Measurements from ENCODE around the gene KRTAP9-4. TPM values are rescaled to one million over a fixed set of nuclear protein-coding genes. Genes with fewer than 3 reads are reported as not detected.

KRTAP9-4 gene
- total and polyA plus RNA-seq, 3 experiments from 2014 or later: not detected

- H3K27me3 Mint-ChIP-seq: peaks cover 8 to 17% of the 10 kb centered on the region in 2 donors
- peaks cover 12 to 17% (median 13%) of the 10 kb centered on the region in 3 donors for H3K4me1 Mint-ChIP-seq
- Histone ChIP-seq H3K36me3 (ENCODE audit: insufficient read depth, low read length) (no peaks in the 10 kb centered on the region), H3K4me1 (ENCODE audit: insufficient read depth, low read length) (no peaks in the 10 kb centered on the region), H3K27ac (ENCODE audit: low read depth, low read length) (no peak overlapping the region), H3K4me3 (ENCODE audit: low read length) (no peak overlapping the region), H3K27me3 (ENCODE audit: insufficient read depth, low read length, poor library complexity, severe bottlenecking) (no peaks in the 10 kb centered on the region), H3K9me3 (ENCODE audit: low read length) (no peaks in the 10 kb centered on the region)
- no peaks in the 10 kb centered on the region for H3K9me3 Mint-ChIP-seq
- DNase-seq: no peak
- ChIA-PET POLR2A (no interaction called here), CTCF (no interaction called here)
- peak overlapping the region in 1 of 7 donors; percentile 51 for H3K4me3 Mint-ChIP-seq
- H3K36me3 Mint-ChIP-seq: peaks cover 0 to 8% (median 0%) of the 10 kb centered on the region in 3 donors
- peak overlapping the region in 1 of 8 donors; percentile 85 for H3K27ac Mint-ChIP-seq
These were observed 49.1 kb downstream of the KRTAP9-4 start for GRCh38 chr17:41298458-41299135.

Other genes with a start within 250 kb of the KRTAP9-4 start
Only the 30 nearest of the 41 such genes appear.
- gene KRTAP2-3, start 189.6 kb upstream of the KRTAP9-4 start, total RNA-seq: not detected
- not detected for gene KRTAP2-3, start 189.6 kb upstream of the KRTAP9-4 start, polyA plus RNA-seq
- not detected for gene KRTAP2-4, start 183.8 kb upstream of the KRTAP9-4 start, total RNA-seq
- gene KRTAP2-4, start 183.8 kb upstream of the KRTAP9-4 start, polyA plus RNA-seq: not detected
- not detected for gene KRTAP4-7, start 165.5 kb upstream of the KRTAP9-4 start, total RNA-seq
- not detected for gene KRTAP4-7, start 165.5 kb upstream of the KRTAP9-4 start, polyA plus RNA-seq
- gene KRTAP4-8, start 151.5 kb upstream of the KRTAP9-4 start, total RNA-seq: not detected
- gene KRTAP4-8, start 151.5 kb upstream of the KRTAP9-4 start, polyA plus RNA-seq: not detected
- gene KRTAP4-16, start 147.5 kb upstream of the KRTAP9-4 start, total RNA-seq: not detected
- gene KRTAP4-16, start 147.5 kb upstream of the KRTAP9-4 start, polyA plus RNA-seq: not detected
- gene KRTAP4-9, start 144.3 kb upstream of the KRTAP9-4 start, total RNA-seq: not detected
- not detected for gene KRTAP4-9, start 144.3 kb upstream of the KRTAP9-4 start, polyA plus RNA-seq
- gene KRTAP4-11, start 131.3 kb upstream of the KRTAP9-4 start, total RNA-seq: not detected
- gene KRTAP4-11, start 131.3 kb upstream of the KRTAP9-4 start, polyA plus RNA-seq: not detected
- not detected for gene KRTAP4-12, start 125.5 kb upstream of the KRTAP9-4 start, total RNA-seq
- not detected for gene KRTAP4-12, start 125.5 kb upstream of the KRTAP9-4 start, polyA plus RNA-seq
- not detected for gene KRTAP4-6, start 109.1 kb upstream of the KRTAP9-4 start, total RNA-seq
- 0.35 TPM for gene KRTAP4-6, start 109.1 kb upstream of the KRTAP9-4 start, polyA plus RNA-seq
- not detected for gene KRTAP4-5, start 99.9 kb upstream of the KRTAP9-4 start, total RNA-seq
- not detected for gene KRTAP4-5, start 99.9 kb upstream of the KRTAP9-4 start, polyA plus RNA-seq
- gene KRTAP4-4, start 88.9 kb upstream of the KRTAP9-4 start, total RNA-seq: not detected
- gene KRTAP4-4, start 88.9 kb upstream of the KRTAP9-4 start, polyA plus RNA-seq: not detected
- gene KRTAP4-3, start 81.5 kb upstream of the KRTAP9-4 start, total RNA-seq: not detected
- not detected for gene KRTAP4-3, start 81.5 kb upstream of the KRTAP9-4 start, polyA plus RNA-seq
- not detected for gene KRTAP4-2, start 71.5 kb upstream of the KRTAP9-4 start, total RNA-seq
- not detected for gene KRTAP4-2, start 71.5 kb upstream of the KRTAP9-4 start, polyA plus RNA-seq
- not detected for gene KRTAP4-1, start 64.8 kb upstream of the KRTAP9-4 start, total RNA-seq
- gene KRTAP4-1, start 64.8 kb upstream of the KRTAP9-4 start, polyA plus RNA-seq: not detected
- not detected for gene KRTAP9-1, start 59.8 kb upstream of the KRTAP9-4 start, total RNA-seq
- not detected for gene KRTAP9-1, start 59.8 kb upstream of the KRTAP9-4 start, polyA plus RNA-seq
- gene KRTAP9-2, start 23.0 kb upstream of the KRTAP9-4 start, total RNA-seq: not detected
- gene KRTAP9-2, start 23.0 kb upstream of the KRTAP9-4 start, polyA plus RNA-seq: not detected
- not detected for gene KRTAP9-3, start 17.2 kb upstream of the KRTAP9-4 start, total RNA-seq
- gene KRTAP9-3, start 17.2 kb upstream of the KRTAP9-4 start, polyA plus RNA-seq: not detected
- not detected for gene KRTAP9-8, start 11.7 kb upstream of the KRTAP9-4 start, total RNA-seq
- not detected for gene KRTAP9-8, start 11.7 kb upstream of the KRTAP9-4 start, polyA plus RNA-seq
- not detected for gene KRTAP9-9, start 5.7 kb downstream of the KRTAP9-4 start, total RNA-seq
- not detected for gene KRTAP9-9, start 5.7 kb downstream of the KRTAP9-4 start, polyA plus RNA-seq
- not detected for gene KRTAP9-6, start 15.7 kb downstream of the KRTAP9-4 start, total RNA-seq
- not detected for gene KRTAP9-6, start 15.7 kb downstream of the KRTAP9-4 start, polyA plus RNA-seq
- gene KRTAP9-7, start 26.0 kb downstream of the KRTAP9-4 start, total RNA-seq: not detected
- gene KRTAP9-7, start 26.0 kb downstream of the KRTAP9-4 start, polyA plus RNA-seq: not detected
- not detected for gene KRTAP29-1, start 53.2 kb downstream of the KRTAP9-4 start, total RNA-seq
- gene KRTAP29-1, start 53.2 kb downstream of the KRTAP9-4 start, polyA plus RNA-seq: 0.22 TPM
- not detected for gene KRTAP16-1, start 59.6 kb downstream of the KRTAP9-4 start, total RNA-seq
- 0.58 TPM for gene KRTAP16-1, start 59.6 kb downstream of the KRTAP9-4 start, polyA plus RNA-seq
- not detected for gene KRTAP17-1, start 66.0 kb downstream of the KRTAP9-4 start, total RNA-seq
- not detected for gene KRTAP17-1, start 66.0 kb downstream of the KRTAP9-4 start, polyA plus RNA-seq
- not detected for gene KRT33A, start 101.1 kb downstream of the KRTAP9-4 start, total RNA-seq
- gene KRT33A, start 101.1 kb downstream of the KRTAP9-4 start, polyA plus RNA-seq: not detected
- not detected for gene KRT33B, start 120.1 kb downstream of the KRTAP9-4 start, total RNA-seq
- not detected for gene KRT33B, start 120.1 kb downstream of the KRTAP9-4 start, polyA plus RNA-seq
- not detected for gene KRT34, start 132.6 kb downstream of the KRTAP9-4 start, total RNA-seq
- gene KRT34, start 132.6 kb downstream of the KRTAP9-4 start, polyA plus RNA-seq: not detected
- not detected for gene KRT31, start 147.9 kb downstream of the KRTAP9-4 start, total RNA-seq
- not detected for gene KRT31, start 147.9 kb downstream of the KRTAP9-4 start, polyA plus RNA-seq
- not detected for gene KRT37, start 174.9 kb downstream of the KRTAP9-4 start, total RNA-seq
- not detected for gene KRT37, start 174.9 kb downstream of the KRTAP9-4 start, polyA plus RNA-seq
- not detected for gene KRT38, start 191.3 kb downstream of the KRTAP9-4 start, total RNA-seq
- gene KRT38, start 191.3 kb downstream of the KRTAP9-4 start, polyA plus RNA-seq: not detected